Adrenal gland (tissue), 12 donors: Measurements from ENCODE around the gene PGBD2. TPM values are rescaled to one million over a fixed set of nuclear protein-coding genes. Genes with fewer than 3 reads are reported as not detected.
A peak's percentile ranks its signal among the peaks of the same experiment; 100 is the strongest.
"Not testable (repeated sequence)": the region's sequence is repeated elsewhere in the genome, so short reads cannot be mapped to it uniquely, and the experiment has no call there.

ENCODE experiments used
- DNase-seq, 7 donors: peaks; one replicate each; pipeline ENCODE4 v3.0.0-alpha.2; 2019 to 2020
- H3K27ac ChIP-seq, 5 donors: fragments of 200-600 bp; sonication (generic) in 4 of 5; 1 replicate in 3 of 5; 2 replicates in 2 of 5; pipeline versions ENCODE4 v1.5.1 to v1.8.0; 2016 to 2020; ENCODE audit warnings: mild to moderate bottlenecking in 1 of 5
- H3K27me3 ChIP-seq: fragments of 200-600 bp; 2 replicates; pipeline ENCODE4 v1.8.0; 2021
- H3K36me3 ChIP-seq, 2 donors: fragments of 200-600 bp; replicated peaks in 1 of 2; 1 replicate in 1 of 2; 2 replicates in 1 of 2; pipeline versions ENCODE4 v1.5.1 to v1.8.0; 2018 to 2022
- H3K4me1 ChIP-seq, 2 donors: fragments of 200-600 bp; replicated peaks in 1 of 2; 1 replicate in 1 of 2; 2 replicates in 1 of 2; pipeline versions ENCODE4 v1.5.1 to v1.8.0; 2018 to 2021
- H3K4me3 ChIP-seq, 4 donors: fragments of 200-600 bp; sonication (generic) in 3 of 4; one replicate each; pipeline ENCODE4 v1.5.1; 2016 to 2018
- H3K9me3 ChIP-seq, 3 donors: fragments of 200-600 bp; sonication (generic) in 1 of 3; replicated peaks in 1 of 3; 1 replicate in 2 of 3; 2 replicates in 1 of 3; pipeline versions ENCODE4 v1.5.1 to v1.8.0; 2016 to 2021
- POLR2A ChIP-seq, 2 donors: fragments of 450-650 bp; IDR thresholded peaks; one replicate each; pipeline ENCODE4 v1.6.1; 2017; ENCODE audit warnings: antibody characterized with exemption in 2 of 2, mild to moderate bottlenecking in 2 of 2, moderate library complexity in 1 of 2
- WGBS, 4 donors: extraction: QIAGEN DNeasy Blood & Tissue Kit in 2 of 4; methylation state at CpG; one replicate each; pipeline versions ENCODE4 v1.1.5 to v1.1.7; 2013 to 2017; 5-methylcytosine and 5-hydroxymethylcytosine counted together
- intact Hi-C, 2 donors: fragments of 100-400 bp; cut with DNase I; formaldehyde crosslinking; loops; one replicate each; pipeline versions ENCODE4 v1.14.1 to v1.15.0; 2022 to 2023
- polyA plus RNA-seq, 3 donors: library from polyadenylated mRNA; stranded (reverse); fragments of 200-250 nt in 2 of 3; fragments of 350-450 nt in 1 of 3; fragmentation: Illumina TruSeq in 1 of 3; extraction: RNeasy Lipid Tissue Mini Kit (QIAGEN cat#74804) in 1 of 3; gene quantifications; one replicate each; pipeline ENCODE4 v1.2.3, GENCODE V29; 2013 to 2014
- total RNA-seq, 9 donors: library from RNA; depleted of rRNA in 4 of 9; stranded (reverse); fragments of >200 nt in 4 of 9; fragments of 120-200 nt in 1 of 9; fragmentation: NEBNext Ultra II Directional in 1 of 9; extraction: Animal tissue kit (Norgen Biotek cat#: 25700) in 1 of 9; gene quantifications; one replicate each; pipeline versions ENCODE4 v1.1.0 to v1.2.4, GENCODE V29; 2013 to 2023
- TF ChIP-seq, protein P1 (sequence below), 6 experiments: fragments of 450-650 bp in 4 of 6; fragments of 200-600 bp in 2 of 6; sonication (generic) in 1 of 6; IDR thresholded peaks; 1 replicate in 5 of 6; 2 replicates in 1 of 6; pipeline versions ENCODE4 v1.5.1 to v1.8.0; 2016 to 2021; ENCODE audit warnings: antibody characterized with exemption in 6 of 6, mild to moderate bottlenecking in 2 of 6, moderate library complexity in 1 of 6
- donor health status: healthy with polysubstance abuse.
- donor health status: Bipolar disorder and iron deficiency.
- donor health status: DM: yes; HTN: yes; CAD: no.
- donor health status: DM: no; HTN: no; CAD: no.
- donor health status: DM: no; HTN: no; CAD: no.
- donor health status: DM: yes; HTN: yes; CAD: no.

PGBD2 gene
- total and polyA plus RNA-seq, 12 donors, result 1.6 to 9.2 (median 4.6) TPM

DNA sequence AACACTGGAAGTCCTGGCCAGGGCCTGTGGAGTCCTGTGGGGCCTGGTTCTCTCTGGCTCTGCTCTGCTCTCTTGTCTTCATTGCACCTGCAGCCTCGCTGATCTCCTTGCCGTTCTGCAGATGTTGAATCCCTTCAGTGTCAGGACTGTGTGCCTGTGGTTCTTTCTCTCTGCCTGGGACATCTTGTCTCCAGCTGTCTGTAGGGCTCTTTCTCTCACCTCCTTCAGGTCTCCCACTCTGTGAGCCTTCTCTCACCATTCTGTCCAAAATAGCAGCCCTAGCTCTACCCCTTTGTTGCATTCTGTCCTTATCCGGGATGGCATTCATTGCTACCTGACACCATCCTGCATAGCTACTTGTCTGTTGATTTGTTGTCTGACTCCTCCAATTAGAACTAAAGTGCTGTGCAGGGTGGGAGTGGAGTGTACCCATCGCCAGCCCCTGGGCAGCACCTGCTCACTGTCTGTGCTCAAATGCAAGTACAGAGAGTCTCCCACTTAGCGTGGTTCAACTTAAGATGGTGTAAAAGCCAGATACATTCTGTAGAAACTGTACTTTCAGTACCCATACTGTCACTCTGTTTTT lies 8.9 kb downstream of the PGBD2 start:
- H3K9me3 ChIP-seq, result no peaks in the 10 kb centered on the region
- H3K4me1 ChIP-seq, result no peaks in the 10 kb centered on the region
- intact Hi-C loops, result no loop called here
- TF ChIP-seq POLR2A (IDR thresholded peaks at IDR 0.05), result no peak
- TF ChIP-seq, protein P1, sequence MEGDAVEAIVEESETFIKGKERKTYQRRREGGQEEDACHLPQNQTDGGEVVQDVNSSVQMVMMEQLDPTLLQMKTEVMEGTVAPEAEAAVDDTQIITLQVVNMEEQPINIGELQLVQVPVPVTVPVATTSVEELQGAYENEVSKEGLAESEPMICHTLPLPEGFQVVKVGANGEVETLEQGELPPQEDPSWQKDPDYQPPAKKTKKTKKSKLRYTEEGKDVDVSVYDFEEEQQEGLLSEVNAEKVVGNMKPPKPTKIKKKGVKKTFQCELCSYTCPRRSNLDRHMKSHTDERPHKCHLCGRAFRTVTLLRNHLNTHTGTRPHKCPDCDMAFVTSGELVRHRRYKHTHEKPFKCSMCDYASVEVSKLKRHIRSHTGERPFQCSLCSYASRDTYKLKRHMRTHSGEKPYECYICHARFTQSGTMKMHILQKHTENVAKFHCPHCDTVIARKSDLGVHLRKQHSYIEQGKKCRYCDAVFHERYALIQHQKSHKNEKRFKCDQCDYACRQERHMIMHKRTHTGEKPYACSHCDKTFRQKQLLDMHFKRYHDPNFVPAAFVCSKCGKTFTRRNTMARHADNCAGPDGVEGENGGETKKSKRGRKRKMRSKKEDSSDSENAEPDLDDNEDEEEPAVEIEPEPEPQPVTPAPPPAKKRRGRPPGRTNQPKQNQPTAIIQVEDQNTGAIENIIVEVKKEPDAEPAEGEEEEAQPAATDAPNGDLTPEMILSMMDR (IDR thresholded peaks at IDR 0.05), result no peak
- no peak overlapping the region for H3K27ac ChIP-seq
- 90 to 96% (median 93%) methylated on average over 5 of the region's 5 CpGs for WGBS, 4 donors
- H3K27me3 ChIP-seq, result no peaks in the 10 kb centered on the region
- peaks cover 0 to 53% of the 10 kb centered on the region in 2 donors for H3K36me3 ChIP-seq
- DNase-seq, result no peak
- no peak overlapping the region for H3K4me3 ChIP-seq

DNA sequence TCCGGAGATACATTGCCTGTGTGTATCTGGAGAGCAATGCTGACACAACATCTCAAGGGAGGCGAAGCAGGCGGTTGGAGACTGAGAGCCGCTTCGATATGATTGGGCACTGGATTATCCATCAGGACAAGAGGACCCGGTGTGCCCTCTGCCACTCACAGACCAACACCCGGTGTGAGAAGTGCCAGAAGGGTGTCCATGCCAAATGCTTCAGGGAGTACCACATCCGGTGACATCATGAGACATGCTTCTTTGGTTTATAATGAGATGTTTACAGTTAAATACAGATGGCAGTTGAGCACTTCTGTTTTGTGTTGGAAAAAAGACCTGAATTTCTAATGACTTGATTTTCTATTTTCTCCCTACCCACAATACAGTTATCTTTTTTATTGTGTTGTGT lies 12.1 kb downstream of the PGBD2 start:
- peaks cover 0 to 53% of the 10 kb centered on the region in 2 donors for H3K36me3 ChIP-seq
- no peak for TF ChIP-seq POLR2A (IDR thresholded peaks at IDR 0.05)
- TF ChIP-seq, protein P1 (IDR thresholded peaks at IDR 0.05), result no peak
- intact Hi-C loops, result no loop called here
- no peak for DNase-seq
- WGBS, 4 donors, result 95 to 98% (median 97%) methylated on average over 2 to 8 of the region's 8 CpGs
- no peaks in the 10 kb centered on the region for H3K27me3 ChIP-seq
- H3K9me3 ChIP-seq, result no peaks in the 10 kb centered on the region
- no peaks in the 10 kb centered on the region for H3K4me1 ChIP-seq
- H3K27ac ChIP-seq, result no peak overlapping the region
- no peak overlapping the region for H3K4me3 ChIP-seq

DNA sequence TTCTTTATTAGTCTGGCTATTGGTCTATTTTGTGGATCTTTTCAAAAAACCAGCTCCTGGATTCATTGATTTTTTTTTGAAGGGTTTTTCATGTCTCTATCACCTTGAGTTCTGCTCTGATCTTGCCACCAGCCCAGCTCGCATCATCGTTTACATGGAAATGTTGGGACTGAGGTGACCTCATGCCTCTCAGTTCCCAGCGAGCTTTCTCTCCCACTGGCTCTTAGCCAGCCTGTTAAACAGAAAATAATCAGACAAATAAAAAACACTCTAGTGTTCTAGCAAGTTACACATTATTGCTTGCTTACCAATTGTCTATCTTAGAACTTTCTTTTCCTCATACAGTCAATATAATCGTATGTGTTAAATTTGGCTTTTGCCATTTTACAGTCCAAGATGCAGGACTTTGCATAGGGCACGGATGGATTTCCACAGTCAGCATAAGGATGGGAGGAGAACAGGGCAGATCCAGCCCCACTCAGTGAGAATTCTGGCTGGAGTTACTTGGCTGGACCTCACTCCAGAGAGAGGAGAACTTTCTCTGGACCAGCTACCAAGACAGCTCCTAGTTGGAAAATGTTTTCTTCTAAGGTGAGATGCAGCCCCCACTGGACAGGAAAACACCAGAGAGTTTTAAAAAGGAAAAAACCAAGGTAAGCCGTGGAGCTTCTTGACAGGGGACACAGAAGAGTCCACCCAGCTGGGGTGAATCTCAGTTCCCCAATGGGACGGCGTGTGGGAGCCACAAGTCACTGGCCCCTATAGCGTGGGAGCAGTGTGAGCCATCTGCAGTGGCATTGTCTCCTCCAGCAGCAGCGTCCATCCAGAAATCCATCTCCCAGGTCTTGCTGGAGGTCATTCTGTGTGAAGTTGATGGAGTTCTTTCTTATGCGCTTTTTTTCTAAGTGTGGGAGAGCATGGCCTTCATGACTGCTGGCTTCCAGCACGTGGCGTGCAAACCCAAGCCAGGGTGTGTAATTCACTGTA lies 17.6 kb downstream of the PGBD2 start:
- Histone ChIP-seq H3K36me3 (peaks cover 0 to 3% of the 10 kb centered on the region in 2 donors), H3K9me3 (no peaks in the 10 kb centered on the region), H3K4me3 (no peak overlapping the region), H3K27ac (no peak overlapping the region), H3K27me3 (no peaks in the 10 kb centered on the region), H3K4me1 (no peaks in the 10 kb centered on the region)
- TF ChIP-seq, protein P1 (IDR thresholded peaks at IDR 0.05), result no peak
- TF ChIP-seq POLR2A (IDR thresholded peaks at IDR 0.05), result no peak
- 77 to 83% (median 80%) methylated on average over 13 of the region's 13 CpGs for WGBS, 4 donors
- intact Hi-C loops, result no loop called here
- no peak for DNase-seq

DNA sequence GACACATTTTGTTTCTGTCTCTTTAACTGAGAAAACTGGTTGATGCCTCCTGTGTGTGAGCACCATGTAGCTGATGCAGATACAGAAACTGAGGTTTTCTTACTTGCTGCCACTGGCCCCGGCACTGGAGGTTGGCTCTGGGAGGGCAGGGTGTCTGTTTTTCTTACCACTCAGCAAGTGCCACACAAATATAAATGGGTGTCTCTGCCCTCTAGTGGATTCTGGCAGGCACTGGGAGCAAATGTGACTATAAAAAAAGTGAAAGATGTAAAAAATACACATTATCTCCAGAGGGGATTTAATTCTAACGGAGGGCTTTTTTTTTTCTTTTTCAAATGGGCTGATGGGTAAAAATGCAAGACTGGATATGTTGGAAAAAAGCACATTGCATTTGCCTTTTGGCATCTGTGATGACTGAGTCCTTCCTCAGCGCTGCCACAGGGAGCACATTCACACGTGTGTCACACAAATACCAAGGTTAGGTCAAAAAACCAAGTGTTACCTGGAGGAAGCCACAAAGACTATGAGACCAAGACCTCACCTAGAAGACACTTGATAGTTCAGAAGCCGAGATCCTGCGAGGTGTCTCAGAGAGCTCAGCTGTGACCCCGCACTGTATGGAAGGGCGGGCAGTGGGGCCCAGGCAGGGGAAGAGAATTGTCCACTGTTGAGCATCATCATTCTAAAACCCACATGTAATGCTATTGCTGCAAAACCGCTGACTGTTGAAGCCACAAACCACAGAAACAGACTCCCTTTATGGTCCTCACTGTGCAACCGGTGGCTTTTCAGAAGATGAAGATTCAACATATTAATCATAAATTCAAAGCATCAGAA lies 18.9 kb downstream of the PGBD2 start:
- no peak for TF ChIP-seq POLR2A (IDR thresholded peaks at IDR 0.05)
- TF ChIP-seq, protein P1 (IDR thresholded peaks at IDR 0.05), result peak; percentile 40 to 71 (median 64)
- no peaks in the 10 kb centered on the region for H3K27me3 ChIP-seq
- H3K27ac ChIP-seq, result no peak overlapping the region

DNA sequence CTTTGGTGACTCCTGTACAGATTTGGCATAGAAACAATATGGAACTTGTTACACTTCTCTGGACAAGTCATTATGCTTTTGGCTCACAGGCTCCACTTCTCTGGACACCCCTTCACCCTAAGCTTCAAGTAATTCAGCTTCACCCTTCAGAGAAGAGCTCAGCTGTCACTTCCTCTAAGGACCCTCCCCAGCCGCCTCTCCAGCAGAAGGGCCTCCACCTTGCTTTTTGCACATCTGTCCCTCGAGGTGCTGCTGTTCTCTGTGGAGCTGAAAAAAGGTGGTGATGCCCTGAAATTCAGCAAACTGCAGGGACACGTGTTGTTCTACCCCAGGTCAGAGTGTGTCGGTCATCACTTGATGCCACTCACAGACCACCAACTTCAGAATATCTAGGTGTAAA lies 19.8 kb downstream of the PGBD2 start:
- intact Hi-C loops, H3K4me3 ChIP-seq: not testable (repeated sequence)
- WGBS, 4 donors, result 77 to 86% (median 79%) methylated on average over 4 of the region's 4 CpGs

More for the DNA sequence above, 18.9 kb downstream of the PGBD2 start:
- Histone ChIP-seq H3K9me3 (no peaks in the 10 kb centered on the region), H3K4me3 (no peak overlapping the region), H3K36me3 (no peaks in the 10 kb centered on the region), H3K4me1 (no peaks in the 10 kb centered on the region)
- intact Hi-C loops, result no loop called here
- 47 to 68% (median 61%) methylated on average over 9 to 10 of the region's 10 CpGs for WGBS, 4 donors
- DNase-seq, result peak in 6 of 7 donors; percentile 40 to 80 (median 60)

More for the DNA sequence above, 19.8 kb downstream of the PGBD2 start:
- H3K27ac ChIP-seq, H3K27me3 ChIP-seq, H3K4me1 ChIP-seq, DNase-seq, H3K9me3 ChIP-seq, H3K36me3 ChIP-seq: not testable (repeated sequence)
